ENCODE data around the gene SSNA1.

The SSNA1 gene

DNA sequence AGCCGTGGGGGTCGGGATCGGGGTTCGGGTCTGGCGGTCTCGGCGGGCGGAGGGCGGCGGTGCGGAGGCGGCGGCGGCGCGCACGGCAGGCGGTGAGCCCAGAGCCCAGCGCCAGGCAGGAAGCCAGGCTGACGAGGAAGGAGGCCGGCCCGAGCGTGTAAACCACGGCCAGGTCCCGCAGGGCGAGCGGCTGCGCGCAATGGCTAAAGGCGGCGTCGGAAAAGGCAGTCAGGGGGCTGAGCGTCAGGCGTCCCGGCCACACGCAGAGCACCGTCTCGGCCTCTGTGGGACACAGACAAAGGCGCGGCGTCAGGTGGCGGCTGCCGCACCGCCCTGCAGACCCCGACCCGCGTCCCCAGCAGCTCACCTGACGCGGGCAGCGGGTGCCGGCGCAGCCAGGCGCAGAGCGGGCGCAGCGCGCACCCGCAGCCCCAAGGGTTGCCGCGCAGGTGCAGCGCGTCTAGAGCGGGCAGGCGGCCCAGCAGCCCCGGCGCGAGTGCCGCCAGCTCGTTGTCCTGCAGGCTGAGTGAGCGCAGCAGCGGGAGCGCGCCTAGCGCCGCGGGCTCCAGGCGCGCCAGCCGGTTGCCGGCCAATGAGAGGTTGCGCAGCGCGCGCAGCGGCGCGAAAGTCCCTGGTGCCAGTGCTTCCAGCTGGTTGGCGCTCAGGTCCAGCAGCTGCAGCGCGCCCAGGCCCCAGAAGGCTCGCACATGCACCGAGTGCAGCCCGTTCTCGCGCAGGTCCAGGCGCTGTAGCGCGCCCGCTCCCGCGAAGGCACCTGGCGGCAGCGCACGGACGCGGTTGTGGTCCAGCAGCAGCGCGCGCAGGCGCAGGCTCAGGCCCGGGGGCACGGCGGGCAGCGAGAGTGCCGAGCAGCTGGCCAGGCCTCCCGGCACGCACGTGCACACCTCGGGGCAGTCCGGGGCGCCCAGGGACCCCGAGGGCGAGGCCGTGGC, 19.3 kb upstream of the SSNA1 start:
- peak; percentile 60 for DNase-seq

DNA sequence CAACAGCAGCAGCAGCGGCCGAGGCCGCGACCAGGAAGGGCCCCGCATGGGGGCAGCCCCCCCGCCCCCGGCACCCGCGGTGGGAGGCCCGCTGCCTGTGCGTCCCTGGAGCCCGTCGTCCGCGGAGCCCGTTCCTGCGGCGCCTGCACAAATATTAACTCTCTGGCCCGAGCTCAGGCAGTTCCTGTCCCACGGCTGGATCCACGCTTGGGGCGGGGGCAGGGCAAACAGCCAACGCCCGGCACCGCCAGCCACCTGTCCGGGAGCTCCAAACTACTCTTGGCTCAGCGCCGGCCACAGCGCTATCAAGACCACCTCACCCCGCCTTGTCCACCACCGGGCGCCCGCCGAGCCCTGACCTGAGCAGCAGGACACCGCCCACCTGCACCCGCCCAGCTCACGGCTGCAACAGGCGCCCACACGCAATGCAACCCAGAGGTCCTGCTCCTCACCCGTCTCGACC, 18.5 kb upstream of the SSNA1 start, which contains the start of gene LRRC26:
LRRC26 (minus strand) TSS at position 156 of the 463 bp plus-strand sequence; CDS start at position 48, 108 bp downstream.
- no peak for DNase-seq

DNA sequence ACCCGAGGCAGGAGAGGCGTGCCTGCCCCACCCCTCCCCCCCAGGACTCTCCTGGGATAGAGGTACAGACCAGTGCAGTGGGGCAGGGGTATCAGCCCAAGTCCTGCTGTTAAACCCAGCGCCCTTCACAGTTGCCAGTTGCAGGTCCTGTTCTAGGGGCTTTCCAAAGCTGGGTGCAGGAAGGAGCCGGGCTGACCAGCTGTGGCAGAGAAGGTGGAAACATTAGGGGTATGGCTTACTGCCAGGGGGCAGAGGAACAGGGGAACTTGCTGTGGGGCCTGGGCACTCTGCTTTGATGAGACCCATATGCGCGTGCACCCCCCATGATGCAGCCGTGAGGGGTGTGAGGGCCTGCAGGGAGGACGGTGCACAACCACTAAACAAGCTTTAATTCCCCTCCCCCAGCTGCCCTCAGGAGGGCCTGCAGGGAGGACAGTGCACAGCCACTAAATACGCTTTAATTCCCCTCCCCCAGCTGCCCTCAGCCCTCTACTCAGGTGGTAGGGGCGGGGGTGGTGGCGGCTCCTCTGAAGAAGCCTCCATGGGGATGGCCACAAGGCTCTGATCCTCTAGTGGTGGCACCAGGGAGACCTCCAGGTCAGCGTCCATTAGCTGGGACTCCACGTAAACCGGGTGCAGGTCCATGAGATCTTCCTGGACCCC, 17.9 kb upstream of the SSNA1 start:
- DNase-seq = no peak

DNA sequence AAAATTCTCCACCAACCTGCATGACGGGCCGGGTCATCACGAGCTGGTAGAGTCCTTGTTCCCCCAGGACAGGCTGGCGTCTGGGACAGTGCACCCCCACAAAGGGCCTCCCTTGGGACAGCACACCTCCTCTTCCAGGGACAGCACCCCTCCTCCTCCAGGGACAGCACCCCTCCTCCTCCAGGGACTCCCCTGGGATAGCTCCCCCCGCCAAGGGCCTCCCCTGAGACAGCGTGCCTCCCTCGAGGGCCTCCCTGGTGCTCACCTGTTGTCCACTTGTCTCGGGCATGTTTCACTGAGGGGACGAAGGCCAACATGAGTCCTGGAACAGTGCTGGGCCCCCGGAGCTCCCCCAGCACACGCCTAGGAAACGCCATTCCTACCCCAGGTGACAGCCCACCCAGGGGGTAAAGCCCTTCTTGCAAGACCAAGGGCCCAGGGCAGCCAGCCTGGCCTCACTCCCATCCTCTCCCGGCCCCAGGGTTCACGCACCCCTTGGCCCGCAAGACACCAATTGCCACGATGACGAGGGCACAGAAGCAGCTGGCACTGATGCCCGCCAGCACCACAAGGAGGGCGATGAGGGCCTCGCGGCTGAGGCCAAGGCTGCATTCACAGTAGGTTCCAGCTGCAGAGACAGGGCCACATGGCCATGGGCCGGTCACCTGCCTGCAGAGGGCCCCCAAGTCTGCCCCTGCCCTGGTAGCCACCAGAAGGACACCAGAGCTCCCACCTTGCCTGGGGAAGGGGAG, 17.2 kb upstream of the SSNA1 start:
- no peak for DNase-seq

DNA sequence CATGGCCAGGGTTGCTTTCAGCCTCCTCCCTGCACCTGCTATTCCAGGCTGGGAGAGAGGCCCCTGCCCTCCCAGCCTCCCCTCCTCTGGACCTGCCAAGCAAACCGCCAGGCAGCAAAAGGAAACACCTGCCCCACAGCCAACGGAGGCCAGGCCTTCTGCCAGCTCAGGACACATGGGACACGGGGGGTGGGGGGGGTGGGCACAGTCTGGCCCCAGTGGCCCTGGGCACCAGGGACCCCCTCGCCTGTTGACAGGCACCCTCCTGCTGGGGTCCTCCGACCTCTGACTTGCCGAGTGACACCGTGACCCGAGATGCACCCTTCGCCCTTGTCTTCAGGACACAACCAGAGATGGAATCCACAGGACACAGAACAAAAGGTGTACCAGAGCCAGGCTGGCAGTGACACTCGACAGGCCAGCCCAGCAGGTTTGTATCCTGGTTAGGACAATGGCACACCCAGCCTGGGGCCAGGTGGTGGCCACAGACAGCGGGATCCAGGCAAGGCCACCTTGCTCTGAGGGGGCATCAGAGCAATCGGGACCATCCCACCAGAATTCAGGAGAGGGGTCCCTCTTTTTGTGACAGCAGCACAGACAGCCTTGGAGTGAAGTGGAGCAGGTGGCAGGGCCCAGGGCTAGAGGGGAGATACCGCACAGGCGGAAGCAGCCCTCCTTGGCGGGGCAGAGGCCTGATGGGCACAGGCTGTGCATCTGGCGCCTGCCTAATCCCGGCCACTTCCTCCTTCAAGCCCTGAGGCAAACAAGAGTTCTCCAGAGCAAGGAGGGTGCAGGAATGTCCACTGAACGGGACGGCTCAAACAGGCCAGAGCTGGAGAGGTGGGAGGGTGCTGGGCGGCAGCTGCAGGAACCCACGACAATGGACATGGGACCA, 15.3 kb upstream of the SSNA1 start:
- no peak for DNase-seq

DNA sequence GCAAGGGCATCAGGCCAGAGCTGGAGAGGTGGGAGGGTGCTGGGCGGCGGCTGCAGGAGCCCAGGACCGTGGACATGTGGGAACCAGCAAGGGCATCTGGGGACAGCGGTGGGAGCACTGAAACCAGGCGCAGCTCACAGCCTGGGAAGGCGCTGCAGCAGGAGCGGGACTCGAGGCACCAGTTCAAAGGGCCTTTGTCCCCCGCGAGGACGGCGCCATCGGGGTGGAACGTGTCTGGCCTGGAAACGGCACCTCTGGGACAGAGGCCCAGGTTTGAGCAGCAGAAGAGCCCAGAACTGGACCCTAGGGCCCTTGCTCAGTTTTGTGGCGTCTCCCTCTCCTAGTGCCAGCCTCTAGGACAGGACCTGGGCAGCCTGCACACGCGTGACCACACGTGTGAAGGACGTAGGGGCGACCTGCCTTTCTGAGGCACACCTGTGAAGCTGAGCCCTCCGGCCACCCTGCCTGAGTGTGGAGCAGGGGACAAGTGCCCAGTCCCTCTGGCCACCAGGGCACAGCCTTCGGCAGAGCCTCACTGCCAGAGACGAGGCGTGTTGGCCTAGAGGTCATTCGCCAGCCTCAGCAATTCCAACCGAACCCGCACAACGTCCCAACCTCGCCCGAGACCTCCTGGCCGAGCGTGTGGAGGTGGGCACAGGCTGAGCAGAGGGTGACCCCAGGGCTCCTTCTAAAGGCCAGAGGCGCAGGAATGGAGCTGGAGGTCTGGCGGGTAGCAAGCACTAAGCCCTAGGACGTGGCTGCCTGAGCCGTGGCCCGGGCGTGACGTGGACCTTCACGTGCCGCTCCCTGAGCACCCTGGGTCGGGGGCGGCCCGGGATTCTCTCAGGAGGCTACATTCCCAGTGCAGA, 14.4 kb upstream of the SSNA1 start:
- no peak for DNase-seq

DNA sequence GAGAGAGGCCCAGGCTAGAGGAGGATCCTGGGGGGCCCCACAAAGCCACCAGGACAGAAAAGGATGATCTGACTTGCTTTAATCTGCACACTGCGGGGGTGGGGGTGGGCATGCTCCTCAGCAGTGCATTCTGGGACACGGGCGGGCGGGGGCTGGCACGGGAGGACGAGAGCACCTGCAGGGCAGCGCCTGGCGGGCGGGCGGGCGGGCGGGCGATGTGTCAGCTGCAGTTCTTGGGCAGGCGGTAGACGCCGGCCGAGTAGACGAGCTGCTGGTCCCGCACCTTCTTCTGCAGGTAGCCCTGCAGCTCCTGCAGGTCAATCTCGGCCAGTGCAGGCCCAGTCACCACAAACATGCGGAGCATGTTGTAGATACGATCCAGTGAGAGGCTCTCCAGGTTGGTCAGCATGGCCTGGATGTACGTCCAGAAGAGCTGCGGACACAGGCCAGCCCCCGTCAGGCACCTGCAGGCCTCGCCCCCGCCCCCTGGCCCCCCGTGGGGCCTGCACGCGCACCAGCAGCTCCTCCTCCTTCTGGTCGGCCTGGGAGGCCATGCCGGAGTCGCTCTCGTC, 13.7 kb upstream of the SSNA1 start:
- DNase-seq = no peak

DNA sequence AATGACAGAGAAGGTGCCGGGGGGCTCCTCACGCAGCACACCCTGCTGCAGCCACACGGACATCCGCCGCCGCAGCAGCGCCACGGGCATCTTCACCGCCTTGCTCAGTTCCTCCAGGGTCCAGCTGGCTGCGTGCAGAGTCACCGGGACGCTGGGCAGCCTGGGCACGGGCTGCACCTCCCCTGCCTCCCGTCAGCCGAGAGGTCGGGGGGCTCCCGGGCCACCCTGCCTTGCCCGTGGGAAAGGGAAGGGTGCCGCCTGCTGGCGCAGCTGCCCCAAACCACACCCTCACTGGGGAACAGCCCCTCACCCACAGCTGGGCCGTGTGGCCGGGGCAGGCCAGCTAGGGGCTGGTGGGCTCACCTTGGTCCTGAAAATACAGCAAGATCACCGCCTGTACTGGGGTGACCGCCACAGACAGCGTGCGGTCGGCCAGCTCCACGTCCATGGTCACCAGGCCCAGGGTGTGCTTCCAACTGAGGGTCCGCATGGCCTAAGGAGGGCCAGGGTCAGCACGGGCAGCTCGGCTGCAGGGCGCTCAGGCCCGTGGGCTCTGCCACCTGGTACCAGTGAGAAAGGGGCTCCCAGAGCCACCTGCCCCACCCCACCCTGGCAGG, 13.0 kb upstream of the SSNA1 start:
- DNase-seq = no peak

DNA sequence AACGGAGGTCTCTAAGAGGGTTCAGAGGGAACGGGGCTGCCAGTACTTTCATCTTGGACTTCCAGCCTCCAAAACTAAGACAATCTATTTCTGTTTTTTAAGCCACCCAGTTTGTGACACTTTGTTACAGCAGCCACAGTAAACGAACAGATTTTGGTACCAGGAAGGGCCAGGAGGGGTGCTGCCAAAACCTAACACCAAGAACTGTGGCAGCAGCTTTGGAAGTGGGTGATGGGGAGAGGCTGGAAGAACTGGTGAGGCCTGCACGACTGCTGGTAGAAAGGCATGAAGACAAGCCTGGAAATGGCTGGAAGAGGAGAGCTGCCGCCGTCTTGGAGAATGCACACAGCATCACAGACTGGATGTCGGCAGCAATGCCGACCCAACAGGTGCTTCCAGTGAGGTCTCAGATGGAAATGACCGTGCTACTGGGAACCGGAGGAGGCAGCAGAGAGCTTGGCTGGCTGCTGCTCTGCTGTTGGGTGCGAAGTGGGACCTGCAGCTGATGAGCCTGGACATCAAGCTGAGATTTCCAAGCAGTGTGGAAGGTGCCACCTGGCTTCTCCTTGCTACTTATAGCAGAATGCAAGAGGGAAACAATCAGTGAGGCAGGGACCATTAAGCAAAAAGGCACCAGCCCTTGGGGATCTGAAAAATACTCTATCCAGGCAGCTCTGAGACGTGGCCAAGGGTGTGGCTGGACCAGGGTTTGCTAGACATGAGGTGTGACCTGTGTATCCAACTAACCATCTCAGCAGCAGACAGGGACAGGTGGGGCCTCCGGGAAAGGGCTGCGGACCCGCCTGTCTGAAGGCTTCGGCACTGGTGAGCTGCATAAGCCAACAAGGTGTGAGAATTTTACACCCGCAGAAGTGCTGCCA, 11.9 kb upstream of the SSNA1 start:
- no peak for DNase-seq

DNA sequence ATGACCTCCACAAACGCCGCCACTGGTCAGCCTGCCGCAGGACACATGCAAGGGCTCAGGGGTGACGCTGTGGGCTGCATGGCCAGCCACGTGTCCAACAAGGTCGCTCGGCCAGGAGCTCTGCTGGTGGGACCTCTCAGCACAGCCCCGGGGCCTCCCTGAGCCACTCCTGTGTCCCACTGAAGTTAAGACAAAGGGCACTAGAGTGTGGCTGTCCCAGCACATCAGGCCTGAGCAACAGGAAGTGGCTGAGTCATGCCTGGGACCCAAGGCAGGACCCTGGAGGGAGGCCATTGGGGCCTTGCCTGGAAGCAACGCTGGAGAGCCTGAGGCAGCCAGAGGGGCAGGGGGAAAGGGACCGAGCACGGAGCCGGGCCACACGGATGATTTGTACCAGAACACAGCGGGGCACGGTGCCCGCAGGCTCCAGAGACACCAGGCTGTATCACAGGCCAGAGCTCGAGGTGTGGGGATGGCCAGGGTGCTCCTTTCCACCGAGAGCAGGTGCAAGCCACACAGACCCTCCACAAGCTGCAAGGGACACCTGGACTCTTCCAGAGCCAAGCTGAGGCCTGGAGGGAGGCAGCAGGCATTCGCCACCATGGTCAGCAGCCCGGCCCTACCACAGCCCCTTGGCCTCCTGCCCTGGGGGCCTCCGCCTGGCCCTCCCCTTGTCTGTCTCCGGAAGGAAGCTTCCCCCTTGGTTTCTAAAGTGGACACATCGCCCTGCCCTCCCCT, 10.1 kb upstream of the SSNA1 start:
- no peak for DNase-seq

DNA sequence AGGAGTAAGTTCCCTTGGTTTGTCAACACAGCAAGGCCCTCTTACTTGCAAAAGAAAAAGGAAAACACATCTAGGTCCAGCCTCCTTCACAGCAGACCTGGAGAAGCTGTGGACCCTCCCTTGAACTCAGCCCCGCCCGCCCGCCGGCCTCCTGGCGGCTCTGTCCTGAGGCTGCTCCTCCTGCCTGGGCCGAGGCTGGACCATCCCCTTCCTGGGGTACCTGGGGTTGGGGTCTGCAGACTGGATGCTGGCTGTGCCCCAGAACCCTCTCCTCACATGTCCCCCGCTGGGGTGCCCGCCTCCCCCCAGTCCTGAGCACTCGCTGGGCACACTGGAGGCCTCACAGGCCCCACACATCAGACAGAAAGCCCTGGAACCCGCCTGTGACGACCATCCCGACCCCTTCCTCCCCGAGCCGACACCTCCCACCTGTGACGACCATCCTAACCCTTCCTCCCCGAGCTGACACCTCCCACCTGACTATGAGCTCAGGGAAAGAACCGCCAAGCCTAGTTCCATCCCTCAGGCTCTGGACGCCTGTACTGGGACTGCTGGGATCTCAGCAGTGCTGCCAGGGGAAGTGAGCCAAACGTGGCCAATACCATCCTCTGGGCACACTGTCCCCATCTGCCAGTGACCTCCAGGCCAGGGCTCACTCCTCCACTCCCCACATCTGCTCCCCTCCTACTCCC, 9.4 kb upstream of the SSNA1 start:
- DNase-seq = no peak

DNA sequence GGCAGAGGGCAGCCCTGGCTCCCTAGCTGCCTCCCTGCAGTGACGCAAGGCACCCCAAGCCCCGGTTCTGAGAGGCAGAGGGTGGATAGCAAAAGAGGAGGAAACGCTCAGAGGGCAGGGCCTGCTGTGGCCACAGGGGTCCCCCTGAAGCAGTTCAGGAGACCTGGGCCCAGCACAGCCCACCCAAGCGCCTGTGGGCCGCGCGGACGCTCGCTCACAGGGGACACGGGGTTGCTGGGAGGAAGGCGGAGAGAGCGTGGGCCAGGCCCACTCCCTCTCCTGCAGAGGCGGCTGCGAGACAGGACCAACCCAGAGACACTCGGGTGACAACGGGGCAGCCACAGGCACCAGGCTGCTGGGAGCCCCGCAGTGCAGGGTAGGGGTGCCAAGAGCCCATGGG, 8.7 kb upstream of the SSNA1 start:
- no peak for DNase-seq

DNA sequence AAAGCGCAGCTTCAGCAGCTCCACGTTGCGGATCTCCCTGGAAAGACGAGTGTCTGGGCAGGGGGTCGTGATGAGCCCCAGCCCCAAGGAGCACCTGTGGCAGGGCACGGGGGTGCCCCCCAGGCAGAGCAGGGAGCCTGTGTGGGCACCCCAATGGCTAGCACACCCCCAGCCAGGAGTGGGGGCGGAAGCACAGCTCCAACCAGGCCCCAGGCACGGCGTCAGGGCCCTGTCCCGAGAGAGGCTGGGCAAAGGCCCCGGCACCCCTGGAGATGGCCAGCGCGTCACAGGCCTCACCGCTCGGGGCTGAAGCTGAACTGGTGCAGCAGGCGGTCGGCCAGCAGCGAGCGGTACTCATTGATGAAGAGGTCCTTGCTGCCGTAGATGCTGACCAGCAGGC, 8.0 kb upstream of the SSNA1 start:
- no peak for DNase-seq

DNA sequence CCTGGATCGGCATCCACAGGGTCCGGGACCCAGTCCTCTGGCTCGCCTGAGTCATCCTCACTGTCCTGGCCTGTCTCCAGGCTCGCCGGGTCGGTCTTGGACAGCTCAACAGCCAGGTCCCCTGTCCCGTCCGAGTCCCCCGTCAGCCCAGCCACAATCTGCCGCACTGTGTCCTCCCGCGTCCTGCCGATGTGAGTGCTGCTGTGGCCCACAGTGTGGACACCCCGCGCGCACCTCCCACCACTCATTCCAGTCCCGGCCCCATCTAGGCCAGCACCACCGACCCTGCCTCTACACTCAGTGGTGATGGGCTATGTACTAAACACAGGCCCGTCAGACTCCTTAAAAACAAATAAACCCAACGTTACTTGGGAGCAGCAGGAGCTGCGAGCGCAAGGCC, 6.8 kb upstream of the SSNA1 start:
- no peak for DNase-seq

DNA sequence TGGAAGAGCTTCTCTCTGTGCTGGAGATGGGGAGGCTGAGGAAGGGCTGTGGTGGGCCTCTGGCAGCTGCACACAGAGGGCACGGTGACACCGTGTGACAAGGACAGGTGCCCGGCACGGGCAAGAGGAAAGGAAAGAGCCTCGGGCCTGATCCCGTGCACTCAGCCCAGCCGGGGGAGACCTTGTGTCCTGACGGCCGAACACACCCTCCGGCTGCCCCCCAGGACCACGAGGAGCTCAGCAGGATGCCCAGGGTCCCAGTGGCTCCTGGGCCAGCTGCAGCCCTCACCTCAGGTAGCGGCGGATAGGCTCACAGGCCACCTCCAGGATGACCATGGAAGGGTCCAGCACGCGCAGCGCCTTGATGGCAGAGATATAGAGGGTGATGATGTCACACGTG, 5.6 kb upstream of the SSNA1 start:
- no peak for DNase-seq

DNA sequence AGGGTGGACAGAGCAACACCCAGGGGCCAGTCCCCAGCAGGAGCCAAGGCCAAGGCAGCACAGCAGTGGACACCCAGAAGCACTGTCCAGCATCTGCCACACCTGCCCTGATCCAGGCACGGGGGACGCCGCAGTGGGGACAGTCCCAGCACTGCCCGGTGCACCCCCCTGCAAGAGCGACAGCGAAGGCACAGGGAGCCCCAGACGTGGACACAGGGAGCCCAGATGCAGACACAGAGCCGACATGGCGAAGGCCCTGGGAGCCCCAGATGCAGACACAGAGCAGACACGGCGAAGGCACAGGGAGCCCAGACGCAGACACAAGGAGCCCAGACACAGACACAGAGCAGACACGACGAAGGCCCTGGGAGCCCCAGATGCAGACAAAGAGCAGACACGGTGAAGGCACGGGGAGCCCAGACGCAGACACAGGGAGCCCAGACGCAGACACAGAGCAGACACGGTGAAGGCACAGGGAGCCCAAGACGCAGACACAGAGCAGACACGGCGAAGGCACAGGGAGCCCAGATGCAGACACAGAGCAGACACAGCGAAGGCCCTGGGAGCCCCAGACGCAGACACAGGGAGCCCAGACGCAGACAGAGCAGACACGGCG, 4.4 kb upstream of the SSNA1 start:
- DNase-seq = no peak

DNA sequence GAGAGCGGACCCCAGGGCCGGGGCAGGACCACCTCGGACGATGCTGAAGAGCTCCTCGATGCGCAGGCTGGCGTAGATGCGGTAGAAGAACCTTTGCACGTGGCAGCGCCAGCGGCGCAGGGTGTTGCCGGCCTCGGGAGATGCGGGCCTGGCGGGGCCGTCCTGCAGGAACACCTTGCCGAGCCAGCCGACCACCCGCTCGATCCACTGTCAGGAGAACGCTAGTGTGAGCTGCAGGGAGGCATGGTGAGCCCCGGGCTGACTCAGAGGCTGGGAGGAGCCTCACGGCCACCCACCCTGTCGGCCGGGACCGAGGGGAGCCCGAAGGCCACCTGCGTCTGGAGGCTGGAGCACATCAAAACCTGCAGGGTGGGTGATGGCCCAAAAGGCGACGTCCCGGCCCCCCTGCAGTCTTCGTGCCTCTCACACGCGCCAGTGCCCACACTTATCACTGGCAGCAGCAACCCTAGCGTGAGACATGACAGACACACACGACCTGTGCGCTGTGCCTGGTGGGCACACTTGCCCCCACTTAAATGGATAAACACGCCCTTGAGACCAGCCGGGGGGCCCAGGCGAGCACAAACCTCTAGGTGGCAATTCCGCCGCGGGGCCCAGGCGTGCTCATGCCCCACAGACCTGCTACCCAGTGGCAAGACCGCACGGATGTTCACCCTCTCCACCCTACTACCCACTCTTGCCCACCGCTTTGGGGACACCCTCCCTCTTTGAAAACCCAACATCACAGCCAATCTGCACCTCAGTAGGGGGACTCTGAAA, 3.4 kb upstream of the SSNA1 start:
- no peak for DNase-seq
